OCI-LY3 (cell line): ENCODE measurements around the gene CDKN2D.

ENCODE experiments used
- H2AFZ ChIP-seq: fragments of 200-600, 300-600 bp; shearing (Covaris generic); 2 replicates; pipeline ENCODE4 v1.6.0; 2014; ENCODE audit warnings: antibody characterized with exemption, low read depth, low read length
- H3K27ac ChIP-seq: fragments of 200-600, 300-600 bp; sonication (generic); 2 replicates; pipeline ENCODE4 v1.5.1; 2014; ENCODE audit warnings: mild to moderate bottlenecking, low read length, moderate library complexity, mixed read lengths
- H3K27me3 ChIP-seq: fragments of 200-600, 300-600 bp; sonication (generic); 2 replicates; pipeline ENCODE4 v1.6.1; 2014; ENCODE audit warnings: low read depth, low read length, mixed read lengths
- H3K36me3 ChIP-seq: fragments of 200-600, 300-600 bp; sonication (generic); replicated peaks from 2 replicates; pipeline ENCODE3; 2014; ENCODE audit warnings: low read depth, low read length, mixed read lengths
- H3K4me1 ChIP-seq: fragments of 300-600, 200-600 bp; sonication (generic); 2 replicates; pipeline ENCODE4 v1.6.1; 2014; ENCODE audit warnings: low read length, mixed read lengths
- H3K4me2 ChIP-seq: fragments of 200-600, 300-600 bp; sonication (generic); 2 replicates; pipeline ENCODE4 v1.6.1; 2014; ENCODE audit warnings: low read length, mixed read lengths
- H3K4me3 ChIP-seq: fragments of 300-600, 200-600 bp; sonication (generic); 2 replicates; pipeline ENCODE4 v1.5.1; 2014; ENCODE audit warnings: antibody characterized with exemption, mild to moderate bottlenecking, low read length, moderate library complexity
- H3K79me2 ChIP-seq: fragments of 300-600, 200-600 bp; shearing (Covaris generic); 2 replicates; pipeline ENCODE4 v1.6.1; 2014; ENCODE audit warnings: mild to moderate bottlenecking, low read length, mixed read lengths
- H3K9ac ChIP-seq: fragments of 300-600, 200-600 bp; shearing (Covaris generic); 2 replicates; pipeline ENCODE4 v1.6.0; 2014; ENCODE audit warnings: mild to moderate bottlenecking, low read length, moderate library complexity
- H3K9me3 ChIP-seq: fragments of 200-600, 300-600 bp; shearing (Covaris generic); 2 replicates; pipeline ENCODE4 v1.6.1; 2014; ENCODE audit warnings: low read length, mixed read lengths; ENCODE audit not compliant: insufficient read depth
- H4K20me1 ChIP-seq: fragments of 200-600, 300-600 bp; sonication (generic); 2 replicates; pipeline ENCODE4 v1.6.1; 2016; ENCODE audit warnings: low read length, mixed read lengths; ENCODE audit not compliant: insufficient read depth
- EZH2phosphoT487 ChIP-seq: fragments of 200-600 bp; shearing (Covaris generic); IDR thresholded peaks from 2 replicates; pipeline ENCODE4 v1.6.1; 2018; ENCODE audit warnings: antibody characterized with exemption, mixed run types, low read depth
- TF ChIP-seq, protein P1 (sequence below): fragments of 200-600, 300-600 bp; sonication (generic); IDR thresholded peaks from 2 replicates; pipeline ENCODE4 v1.5.1; 2014; ENCODE audit warnings: antibody characterized with exemption, low read length, low read depth

The CDKN2D gene

DNA sequence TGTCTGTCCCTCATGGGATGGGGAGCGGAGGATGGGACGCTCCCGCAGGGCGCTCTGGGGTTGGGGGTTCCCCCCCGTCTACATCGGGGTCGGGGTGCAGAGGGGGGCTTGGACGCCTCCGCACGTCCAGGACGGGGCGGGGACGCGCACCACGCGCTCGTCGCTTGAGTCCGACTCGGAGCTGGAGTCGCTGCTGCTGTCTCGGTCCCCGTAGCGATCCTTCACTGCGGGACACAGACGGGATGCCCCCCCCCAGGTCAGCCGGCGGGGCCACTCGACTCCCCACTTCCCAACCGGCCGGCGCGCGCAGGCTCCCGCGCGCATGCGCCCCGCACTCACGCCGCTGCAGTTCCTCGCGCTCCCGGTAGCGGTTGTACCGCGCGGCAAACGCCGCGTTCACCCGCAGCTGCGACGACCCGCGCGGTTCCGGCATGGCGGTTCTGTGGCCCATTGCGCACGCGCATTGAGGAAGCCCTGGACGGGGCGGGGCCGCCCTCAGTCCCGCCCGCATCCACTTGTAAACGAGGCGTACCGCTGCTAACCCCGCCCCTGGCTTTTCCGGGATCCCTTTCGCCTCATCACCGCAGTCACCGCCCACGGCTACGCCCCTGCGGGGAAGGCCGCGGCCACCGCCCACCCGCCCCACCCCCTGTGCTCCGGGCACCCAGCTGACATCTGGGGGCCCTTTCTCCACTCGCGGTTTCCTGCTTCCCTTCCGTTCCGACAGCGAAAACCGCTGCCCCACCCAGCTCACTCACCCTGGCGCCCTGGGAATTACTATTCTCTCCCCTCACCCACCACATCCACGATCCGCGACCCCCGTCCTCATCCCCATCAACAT, 3.0 kb downstream of the CDKN2D start, which contains the start of gene KRI1:
KRI1 (minus strand) TSS at position 444 of the 841 bp plus-strand sequence; CDS start at position 433, 11 bp downstream.
- Histone ChIP-seq H3K36me3 (peaks cover 20% of the 10 kb centered on the region), H3K79me2 (peaks cover 26% of the 10 kb centered on the region), H3K4me3 (peak within 1 kb of the TSS; percentile 79), H2AFZ (peak within 1 kb of the TSS; percentile 50; the same call in 1 of the 2 replicates), H3K9ac (peak within 1 kb of the TSS; percentile 81), H3K27me3 (peaks cover 10% of the 10 kb centered on the region; the same call in 1 of the 2 replicates), H3K9me3 (no peaks in the 10 kb centered on the region), H3K4me2 (peak within 1 kb of the TSS; percentile 91), H3K27ac (peak within 1 kb of the TSS; percentile 64), H4K20me1 (no peaks in the 10 kb centered on the region; the same call in none of the 2 replicates), H3K4me1 (peaks cover 31% of the 10 kb centered on the region)
- TF ChIP-seq EZH2phosphoT487: no peak
- TF ChIP-seq, protein P1, sequence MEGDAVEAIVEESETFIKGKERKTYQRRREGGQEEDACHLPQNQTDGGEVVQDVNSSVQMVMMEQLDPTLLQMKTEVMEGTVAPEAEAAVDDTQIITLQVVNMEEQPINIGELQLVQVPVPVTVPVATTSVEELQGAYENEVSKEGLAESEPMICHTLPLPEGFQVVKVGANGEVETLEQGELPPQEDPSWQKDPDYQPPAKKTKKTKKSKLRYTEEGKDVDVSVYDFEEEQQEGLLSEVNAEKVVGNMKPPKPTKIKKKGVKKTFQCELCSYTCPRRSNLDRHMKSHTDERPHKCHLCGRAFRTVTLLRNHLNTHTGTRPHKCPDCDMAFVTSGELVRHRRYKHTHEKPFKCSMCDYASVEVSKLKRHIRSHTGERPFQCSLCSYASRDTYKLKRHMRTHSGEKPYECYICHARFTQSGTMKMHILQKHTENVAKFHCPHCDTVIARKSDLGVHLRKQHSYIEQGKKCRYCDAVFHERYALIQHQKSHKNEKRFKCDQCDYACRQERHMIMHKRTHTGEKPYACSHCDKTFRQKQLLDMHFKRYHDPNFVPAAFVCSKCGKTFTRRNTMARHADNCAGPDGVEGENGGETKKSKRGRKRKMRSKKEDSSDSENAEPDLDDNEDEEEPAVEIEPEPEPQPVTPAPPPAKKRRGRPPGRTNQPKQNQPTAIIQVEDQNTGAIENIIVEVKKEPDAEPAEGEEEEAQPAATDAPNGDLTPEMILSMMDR: no peak

DNA sequence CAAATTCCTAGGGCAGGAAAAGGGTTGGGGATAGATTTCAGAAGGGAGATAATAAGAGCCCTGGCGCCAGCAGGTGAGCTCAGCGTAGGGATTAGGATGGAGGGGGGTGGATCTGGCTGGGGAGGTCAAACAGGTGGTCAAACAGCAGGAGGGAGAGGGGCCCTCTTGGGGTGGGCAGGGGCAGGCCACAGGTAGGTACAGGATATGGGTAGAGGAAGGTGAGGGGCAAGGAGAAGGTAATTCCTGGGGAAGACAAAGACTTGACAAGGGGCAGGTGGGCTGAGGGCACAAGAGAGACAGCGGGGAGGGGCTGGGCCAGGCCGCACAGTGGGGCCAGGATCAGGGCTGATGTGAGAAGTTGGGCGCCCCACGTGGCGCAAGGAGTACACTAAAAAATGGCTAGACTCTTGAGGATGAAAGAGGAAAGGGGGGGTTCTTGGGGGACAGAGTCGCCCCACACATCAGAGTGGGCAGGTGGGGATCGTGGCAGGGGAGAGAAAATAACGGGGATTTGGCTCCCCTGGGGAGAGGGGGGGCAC, 3.7 kb downstream of the CDKN2D start:
- Histone ChIP-seq H4K20me1 (no peaks in the 10 kb centered on the region; the same call in none of the 2 replicates), H3K27ac (peak overlapping the region; percentile 64), H3K4me3 (peak overlapping the region; percentile 79), H2AFZ (peak overlapping the region; percentile 50; the same call in 1 of the 2 replicates), H3K79me2 (peaks cover 26% of the 10 kb centered on the region), H3K4me1 (peaks cover 31% of the 10 kb centered on the region), H3K27me3 (peaks cover 10% of the 10 kb centered on the region; the same call in 1 of the 2 replicates), H3K4me2 (peak overlapping the region; percentile 83), H3K9me3 (no peaks in the 10 kb centered on the region), H3K9ac (peak overlapping the region; percentile 81), H3K36me3 (peaks cover 26% of the 10 kb centered on the region)
- TF ChIP-seq EZH2phosphoT487: no peak
- TF ChIP-seq, protein P1: peak; percentile 63

DNA sequence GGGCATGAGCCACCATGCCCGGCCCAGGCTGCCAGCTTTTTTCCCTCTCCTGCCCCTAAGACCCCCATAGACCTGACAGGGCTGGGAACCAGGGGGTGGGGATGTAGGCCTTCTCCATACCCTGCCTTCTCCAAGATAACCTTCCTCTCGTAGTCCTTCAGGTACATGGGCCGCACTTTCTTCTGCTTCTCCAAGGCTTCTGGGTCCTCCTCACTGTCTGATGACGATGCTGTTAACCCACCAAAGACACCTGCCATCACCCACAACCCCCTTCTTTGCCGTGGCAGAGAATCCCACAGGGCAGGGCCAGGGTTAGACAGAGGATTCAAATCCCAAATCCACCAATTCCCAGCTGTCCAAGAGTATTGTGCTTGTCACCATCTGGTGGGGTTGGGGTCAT, 6.2 kb downstream of the CDKN2D start:
- Histone ChIP-seq H3K27ac (no peak overlapping the region), H3K9ac (no peak overlapping the region), H3K27me3 (peaks cover 5% of the 10 kb centered on the region; the same call in 1 of the 2 replicates), H3K9me3 (no peaks in the 10 kb centered on the region), H3K79me2 (peaks cover 26% of the 10 kb centered on the region), H3K4me3 (no peak overlapping the region), H3K4me1 (peaks cover 23% of the 10 kb centered on the region), H2AFZ (no peak overlapping the region), H3K36me3 (peaks cover 42% of the 10 kb centered on the region), H3K4me2 (no peak overlapping the region), H4K20me1 (no peaks in the 10 kb centered on the region; the same call in none of the 2 replicates)
- TF ChIP-seq EZH2phosphoT487: no peak
- TF ChIP-seq, protein P1: no peak

DNA sequence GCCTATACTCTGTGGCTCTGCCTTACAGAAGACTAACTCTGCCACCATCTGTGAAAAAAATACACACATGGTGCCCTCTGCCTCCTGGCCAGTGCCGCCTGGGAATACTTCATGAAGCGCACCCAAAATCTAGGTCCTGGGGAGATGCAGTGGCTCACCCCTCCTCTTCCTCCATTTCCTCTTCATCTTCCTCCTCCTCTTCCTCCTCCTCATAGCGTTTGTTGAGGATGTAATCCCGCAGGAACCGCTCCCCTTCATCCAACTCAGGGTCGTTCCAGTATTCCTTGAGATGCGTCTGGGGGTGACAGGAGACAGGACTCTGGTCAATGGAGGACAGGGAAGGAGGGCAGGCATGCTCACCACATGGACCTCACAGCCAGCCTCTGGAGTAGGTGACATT, 8.6 kb downstream of the CDKN2D start:
- Histone ChIP-seq H3K27me3 (no peaks in the 10 kb centered on the region), H3K9ac (no peak overlapping the region), H4K20me1 (no peaks in the 10 kb centered on the region), H3K9me3 (no peaks in the 10 kb centered on the region), H3K79me2 (peaks cover 20% of the 10 kb centered on the region), H3K4me1 (peaks cover 8% of the 10 kb centered on the region), H3K27ac (no peak overlapping the region), H3K36me3 (peaks cover 58% of the 10 kb centered on the region), H3K4me3 (no peak overlapping the region), H2AFZ (no peak overlapping the region), H3K4me2 (no peak overlapping the region)
- TF ChIP-seq EZH2phosphoT487: no peak
- TF ChIP-seq, protein P1: no peak
